DOHH2 (cell line): ENCODE measurements around the gene TUBE1.

Experiments used
- CTCF ChIP-seq: fragments of 200-600 bp; sonication (generic); IDR thresholded peaks from one replicate; pipeline ENCODE4 v1.5.1; 2014; ENCODE audit warnings: antibody characterized with exemption, mild to moderate bottlenecking, low read depth, low read length; ENCODE audit not compliant: poor library complexity, severe bottlenecking
- EZH2phosphoT487 ChIP-seq: fragments of 200-600 bp; sonication (generic); IDR thresholded peaks from 2 replicates; pipeline ENCODE4 v1.6.1; 2017; ENCODE audit warnings: borderline replicate concordance, mild to moderate bottlenecking, antibody characterized with exemption, low read length, moderate library complexity, mixed read lengths

GRCh38 chr6:112038756-112039430 is 48.4 kb downstream of the TUBE1 start:
- no peak for TF ChIP-seq CTCF
- no peak for TF ChIP-seq EZH2phosphoT487
